ENCODE data around the gene TCF7.

TCF7 gene

DNA sequence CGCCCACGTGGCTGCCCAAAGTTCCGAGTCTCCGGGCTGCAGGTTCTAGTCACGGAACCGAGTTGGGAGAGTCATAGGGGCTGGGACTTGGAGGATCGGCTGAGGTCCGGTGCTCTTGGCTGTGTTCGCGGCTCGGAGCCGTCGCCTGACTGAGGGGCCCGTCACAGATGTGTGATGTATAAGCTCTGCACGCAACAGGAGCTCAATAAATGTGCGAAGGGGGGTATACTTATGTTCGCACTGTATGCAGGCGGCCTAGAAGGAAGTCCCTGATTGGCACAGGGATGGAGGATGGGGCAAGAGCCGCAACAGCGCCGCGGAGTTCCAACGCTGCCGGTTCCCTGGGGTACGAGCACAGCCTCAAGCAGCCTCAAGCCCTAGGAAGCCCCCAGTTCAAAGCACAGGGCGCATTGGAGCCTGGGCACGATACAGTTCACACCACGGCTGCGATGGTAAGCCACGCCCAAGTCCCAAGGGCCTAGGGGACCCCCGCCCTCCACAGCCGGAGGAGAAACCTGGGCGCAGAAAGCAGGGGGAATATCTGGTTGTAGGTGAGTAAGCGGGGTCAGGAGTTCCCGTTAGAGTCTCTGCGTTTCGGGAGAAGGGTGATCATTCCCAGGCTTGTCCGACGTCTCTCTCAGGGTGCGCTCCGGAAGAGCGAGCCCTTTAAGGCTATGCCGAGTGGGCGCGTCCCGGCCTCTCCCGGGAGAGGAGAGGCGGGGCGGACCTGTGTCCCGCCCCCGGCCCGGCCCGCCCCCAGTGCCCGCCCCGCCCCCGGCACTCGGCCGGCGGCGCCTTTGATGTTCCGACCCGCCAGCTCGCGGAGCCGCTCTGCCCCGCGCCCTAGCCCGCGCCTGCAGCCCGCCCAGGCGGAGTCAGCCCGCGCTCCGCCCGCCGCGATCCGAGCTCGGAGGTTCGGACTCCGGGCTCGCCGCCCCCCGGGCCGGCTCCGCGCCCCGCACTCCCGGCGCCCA lies at the start of gene TCF7:
TSS of gene TCF7 (plus strand) at position 780 of the 974 bp plus-strand sequence. CDS start 226 bp downstream, outside the sequence.
- DNase-seq = peak; percentile 46

DNA sequence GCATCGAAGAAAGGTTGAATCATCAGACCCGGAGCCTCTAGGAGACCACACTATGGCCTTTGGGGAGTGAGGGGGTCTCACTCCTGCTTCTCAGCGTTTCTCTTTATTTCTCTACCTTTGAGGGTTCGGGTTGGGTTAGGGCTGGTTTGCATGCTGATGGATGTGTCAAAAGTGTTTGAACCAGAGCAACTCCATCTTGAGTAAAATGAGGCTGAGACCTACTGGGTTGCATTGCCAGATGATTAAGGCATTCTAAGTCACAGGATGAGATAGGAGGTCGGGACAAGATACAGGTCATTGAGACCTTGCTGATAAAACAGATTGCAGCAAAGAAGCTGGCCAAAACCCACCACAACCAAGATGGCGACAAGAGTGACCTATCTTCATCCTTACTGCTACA lies 44.9 kb upstream of the TCF7 start:
- no peak for DNase-seq

DNA sequence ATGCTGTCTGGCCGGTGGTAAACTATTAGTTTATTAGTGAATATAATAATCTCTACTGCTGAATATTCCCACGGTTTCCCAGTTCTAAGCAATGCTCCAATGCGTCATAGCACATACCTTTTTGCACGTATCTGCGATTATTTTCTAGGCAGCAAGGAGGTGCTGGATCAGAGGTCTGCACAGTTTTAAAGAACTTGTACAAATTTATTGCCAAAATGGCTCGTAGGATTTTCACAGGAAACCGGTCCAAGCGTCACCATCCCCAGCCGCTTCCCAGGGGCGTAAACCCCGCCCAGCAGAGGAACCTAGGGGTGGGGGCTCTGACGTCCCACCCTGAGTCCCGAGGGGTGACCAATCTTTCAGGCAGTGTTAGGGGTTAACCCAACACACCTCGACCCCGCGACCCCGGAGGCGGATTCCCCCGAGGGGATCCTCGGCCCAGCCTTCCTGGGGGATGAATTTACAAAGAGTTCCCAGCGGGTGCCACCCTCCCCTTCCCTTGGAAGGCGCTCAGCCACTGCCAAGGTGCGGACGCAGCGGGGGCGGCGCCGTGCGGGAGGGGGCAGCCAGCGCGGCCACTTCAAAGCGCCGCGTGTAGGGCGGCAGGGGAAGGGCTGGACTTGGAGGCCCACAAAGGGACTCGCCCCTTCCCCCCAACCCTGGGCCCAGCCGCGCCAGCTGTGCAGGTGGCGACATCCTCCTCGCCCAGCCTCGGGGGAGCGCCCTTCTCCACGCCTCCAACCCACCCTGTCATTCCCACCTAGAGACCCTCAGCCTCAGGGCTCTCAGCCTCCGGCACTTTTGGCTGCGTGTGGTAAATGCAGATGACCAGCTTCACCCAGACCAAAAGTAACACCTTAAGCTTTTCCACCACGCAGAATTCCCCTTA lies 43.5 kb upstream of the TCF7 start:
- no peak for DNase-seq

DNA sequence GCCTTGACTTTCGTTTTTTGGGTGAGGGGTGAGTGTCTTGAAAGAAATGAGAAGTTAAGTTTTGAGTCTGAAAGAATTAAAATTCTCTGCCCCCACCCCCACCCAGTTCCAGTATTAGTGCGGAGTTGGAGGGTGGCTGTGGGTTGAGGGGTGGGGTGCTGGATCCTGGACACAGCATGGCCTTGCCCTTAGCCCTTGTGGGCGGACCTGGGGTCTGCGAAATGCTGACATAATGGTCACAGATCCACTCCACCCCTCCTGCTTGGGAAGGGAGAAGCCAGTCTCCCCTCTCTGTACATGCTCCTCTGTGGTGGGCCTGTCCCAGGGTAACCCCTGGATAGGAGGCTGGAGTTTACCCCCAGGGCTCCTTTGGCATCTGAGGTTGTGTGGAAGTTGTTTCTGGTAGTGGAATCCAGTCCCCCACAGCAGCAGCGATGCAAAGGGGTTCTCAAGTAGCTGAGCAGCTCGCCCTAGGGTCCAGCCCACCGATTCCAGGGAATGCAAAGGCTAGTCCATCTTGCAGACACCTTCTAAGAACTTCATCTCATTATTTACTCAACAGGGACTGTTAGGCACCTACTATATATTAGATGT lies 42.8 kb upstream of the TCF7 start:
- DNase-seq = no peak

DNA sequence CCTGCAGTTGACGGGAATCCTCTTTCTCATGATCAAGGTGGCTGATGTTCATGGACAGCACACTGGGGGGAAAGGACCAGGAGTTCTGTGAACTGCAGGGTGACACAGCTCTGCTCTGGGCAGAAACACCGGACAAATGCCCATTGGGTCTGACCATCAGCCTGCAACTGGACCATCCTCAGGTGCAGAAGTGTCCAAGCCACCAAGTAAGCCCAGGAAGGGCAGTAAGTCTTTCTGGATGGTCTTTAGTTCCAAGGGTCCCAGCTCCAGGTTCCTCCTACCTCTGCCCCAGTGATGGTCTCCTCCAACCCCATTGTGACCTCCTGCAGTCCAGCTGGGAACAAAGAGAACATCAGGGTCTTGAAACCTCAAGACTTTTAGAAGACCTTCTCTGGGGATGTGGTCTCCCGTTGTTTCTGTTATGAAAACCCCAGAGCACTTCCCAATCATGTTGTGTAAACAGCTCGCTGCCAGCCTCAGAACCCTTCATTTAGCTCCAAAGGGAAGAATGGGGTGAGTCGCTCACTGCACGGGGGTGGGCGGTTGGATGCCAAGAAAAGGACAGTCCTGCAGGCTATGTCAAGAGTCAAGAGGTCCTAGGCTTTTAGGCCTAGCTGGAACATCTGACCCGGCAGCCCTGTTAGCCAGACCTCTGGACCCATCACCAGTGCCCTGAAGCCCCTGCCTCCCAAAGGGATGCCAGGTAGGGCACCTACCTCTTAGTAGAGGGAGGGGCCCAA lies 41.8 kb upstream of the TCF7 start:
- DNase-seq = no peak

DNA sequence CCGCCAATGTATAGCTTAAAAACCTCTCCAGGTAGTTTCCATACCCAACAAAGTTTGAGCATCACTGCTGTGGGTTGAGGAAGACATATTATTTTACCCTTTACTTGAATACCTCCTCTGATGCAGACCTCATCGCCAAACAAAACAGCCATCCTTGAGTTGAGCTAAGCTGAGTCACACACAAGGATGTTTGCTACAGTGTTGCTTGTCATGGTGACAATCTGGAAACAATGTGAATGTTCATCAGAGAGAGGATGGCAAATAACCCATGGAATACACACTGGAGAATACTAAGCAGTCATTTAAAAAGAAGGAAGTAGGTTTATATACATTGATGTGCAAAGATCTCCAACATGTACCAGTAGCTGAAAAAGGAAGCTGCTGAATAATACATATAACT lies 41.1 kb upstream of the TCF7 start:
- DNase-seq = no peak

DNA sequence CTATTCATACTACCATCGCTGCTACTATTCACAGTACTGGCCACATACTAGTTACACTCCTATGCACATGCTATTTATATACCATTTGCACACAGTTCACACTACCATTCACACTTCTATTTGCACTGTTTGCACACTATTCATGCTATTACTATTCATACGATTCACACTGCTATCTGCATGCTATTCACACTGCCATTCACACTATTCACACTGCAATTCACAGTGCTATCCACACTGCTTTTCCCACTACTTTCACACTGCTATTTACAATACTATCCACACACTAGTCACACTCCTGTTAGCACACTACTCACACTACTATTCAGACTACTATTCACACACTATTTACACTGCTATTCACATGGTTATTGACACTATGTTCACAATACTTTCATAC lies 39.4 kb upstream of the TCF7 start:
- no peak for DNase-seq

DNA sequence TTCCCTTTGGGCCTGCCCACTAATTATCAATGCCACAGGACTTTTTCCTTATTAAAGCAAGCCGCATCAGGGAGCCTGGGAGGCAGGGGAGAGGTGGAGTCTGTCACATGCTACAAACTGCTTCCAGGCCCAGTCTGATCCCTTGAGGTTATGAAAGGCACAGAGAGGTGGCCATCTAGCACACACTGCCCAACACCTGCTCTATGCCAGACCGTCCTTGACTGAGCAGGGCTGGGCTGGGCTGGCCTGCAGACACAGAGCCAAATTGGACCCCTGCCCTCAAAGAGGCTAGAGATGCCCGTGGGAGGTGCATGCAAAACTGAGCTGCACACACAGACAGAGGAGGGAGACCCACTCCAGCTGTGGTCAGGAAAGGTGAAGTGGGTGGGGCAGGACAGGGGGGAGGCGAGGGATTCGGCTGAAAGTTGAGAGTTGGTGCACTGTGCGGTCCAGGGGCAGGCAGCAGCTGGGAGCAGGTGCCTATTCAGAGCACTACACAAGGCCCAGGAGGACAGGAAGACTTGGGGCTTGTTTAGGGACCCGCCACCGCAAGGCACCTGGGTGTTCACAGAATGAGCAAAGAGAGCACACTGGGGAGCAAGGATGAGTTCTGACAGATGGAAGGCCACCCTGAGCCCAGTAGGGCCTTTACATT lies 36.4 kb upstream of the TCF7 start:
- no peak for DNase-seq

DNA sequence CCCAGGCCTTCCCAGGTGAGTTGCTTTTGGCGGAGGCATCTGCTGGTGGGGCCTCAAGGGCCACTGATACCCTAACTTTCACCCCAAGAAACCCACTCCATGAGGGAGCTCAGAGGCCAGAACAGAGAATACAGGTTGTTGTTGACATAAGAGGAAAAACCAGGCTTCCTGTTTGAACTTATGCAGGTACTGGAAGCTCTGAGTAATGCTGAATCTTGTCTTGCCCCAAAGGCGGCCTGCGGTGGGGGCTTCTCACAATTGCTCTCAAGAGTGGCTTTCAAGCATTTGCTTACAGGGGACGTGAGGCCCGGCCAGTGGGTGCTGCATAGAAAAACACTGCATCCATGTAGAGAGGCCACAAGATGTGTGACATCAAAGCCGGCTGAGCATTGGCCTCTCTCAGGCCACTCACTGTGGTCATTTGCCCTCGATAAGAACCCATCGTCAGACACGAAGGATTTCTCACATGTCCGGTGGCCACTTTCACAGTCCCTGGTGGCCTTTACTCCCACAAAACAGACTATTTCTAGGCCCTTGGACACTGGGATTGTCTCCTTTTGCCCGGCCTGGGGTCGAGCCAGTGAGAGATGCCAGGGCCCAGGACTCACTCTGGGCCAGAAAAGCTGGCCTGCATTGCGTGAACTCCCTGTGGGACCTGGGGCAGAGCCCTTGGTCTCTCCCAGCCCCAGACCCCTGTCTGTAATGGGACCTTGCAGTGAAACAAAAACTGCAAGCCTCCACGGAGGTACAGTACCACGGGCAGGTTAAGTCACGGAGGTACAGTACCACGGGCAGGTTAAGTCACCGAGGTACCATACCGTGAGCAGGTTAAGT lies 34.5 kb upstream of the TCF7 start:
- DNase-seq = no peak

DNA sequence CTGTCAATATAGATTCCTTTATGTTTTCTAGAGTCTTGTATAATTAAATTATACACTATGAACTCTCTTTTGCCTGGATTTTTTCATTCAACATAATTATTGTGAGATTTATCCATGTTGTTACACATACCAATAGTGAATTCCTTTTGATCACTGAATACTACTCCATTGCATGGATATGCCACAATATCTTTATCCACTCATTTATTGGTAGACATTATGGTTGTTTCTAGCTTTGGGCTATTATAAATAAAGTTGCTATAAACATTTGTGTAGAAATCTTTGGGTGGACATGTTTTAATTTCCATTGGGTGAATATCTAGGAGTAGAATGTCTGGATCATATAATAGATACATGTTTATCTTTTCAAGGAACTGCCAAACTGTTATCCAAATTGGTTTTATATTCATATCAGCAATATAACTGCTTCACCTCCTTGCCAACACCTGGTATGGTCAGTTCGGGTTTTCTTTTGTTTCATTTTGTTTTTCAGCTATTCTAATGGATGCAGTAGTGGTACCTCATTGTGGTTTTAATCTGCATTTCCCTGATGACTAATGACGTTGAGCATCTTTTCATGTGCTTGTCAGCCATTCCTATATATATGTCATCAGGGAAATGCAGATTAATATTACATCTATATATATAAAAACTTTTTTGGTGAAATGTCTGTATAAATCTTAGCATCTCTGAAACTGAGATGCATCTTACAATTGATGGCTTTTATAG lies 32.1 kb upstream of the TCF7 start:
- no peak for DNase-seq

DNA sequence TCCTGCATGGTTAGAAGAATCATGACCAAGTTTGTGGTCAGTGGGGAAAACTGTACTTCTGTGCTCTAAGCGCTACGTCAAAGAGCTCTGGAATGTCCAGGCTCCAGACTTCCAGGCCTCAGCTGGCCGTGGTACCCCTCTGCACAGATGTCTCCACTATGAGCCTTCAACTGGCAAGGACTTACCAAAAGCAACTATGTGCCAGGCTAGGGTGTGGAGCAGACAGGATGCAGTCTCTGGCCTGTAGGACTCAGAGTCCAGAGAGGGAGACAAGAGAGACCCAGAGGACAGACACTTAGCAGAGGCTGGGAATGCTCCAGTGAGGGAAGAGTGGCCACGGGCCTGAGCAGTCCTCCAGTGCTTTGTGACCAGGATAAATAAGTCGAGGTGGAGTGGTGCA lies 31.0 kb upstream of the TCF7 start:
- no peak for DNase-seq

DNA sequence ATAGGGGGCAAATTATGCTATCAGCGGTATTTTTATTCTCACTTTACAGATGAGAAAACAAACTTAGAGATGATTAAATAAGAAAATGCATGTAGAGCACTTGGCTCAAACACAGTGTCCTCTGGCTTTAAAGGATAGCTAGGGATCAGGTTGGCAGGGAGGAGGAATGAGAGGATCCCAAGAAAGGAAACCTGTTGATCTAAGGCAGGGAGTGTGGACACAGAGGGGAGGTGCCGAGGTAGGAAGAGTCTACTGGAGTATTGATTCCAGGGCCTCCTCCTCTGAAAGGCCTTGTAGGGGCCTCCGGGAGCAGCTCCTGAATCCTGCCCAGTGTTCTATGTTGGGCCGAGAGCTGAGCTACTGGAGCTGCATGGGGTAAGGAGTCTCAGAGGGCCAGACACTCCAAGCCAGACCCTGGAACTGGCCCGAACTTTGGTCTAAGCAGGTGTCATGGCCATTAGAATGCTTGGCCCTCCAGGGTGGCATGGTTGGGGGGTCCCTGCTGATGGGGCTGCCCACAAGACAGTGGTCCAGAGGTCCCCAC lies 30.4 kb upstream of the TCF7 start:
- no peak for DNase-seq

DNA sequence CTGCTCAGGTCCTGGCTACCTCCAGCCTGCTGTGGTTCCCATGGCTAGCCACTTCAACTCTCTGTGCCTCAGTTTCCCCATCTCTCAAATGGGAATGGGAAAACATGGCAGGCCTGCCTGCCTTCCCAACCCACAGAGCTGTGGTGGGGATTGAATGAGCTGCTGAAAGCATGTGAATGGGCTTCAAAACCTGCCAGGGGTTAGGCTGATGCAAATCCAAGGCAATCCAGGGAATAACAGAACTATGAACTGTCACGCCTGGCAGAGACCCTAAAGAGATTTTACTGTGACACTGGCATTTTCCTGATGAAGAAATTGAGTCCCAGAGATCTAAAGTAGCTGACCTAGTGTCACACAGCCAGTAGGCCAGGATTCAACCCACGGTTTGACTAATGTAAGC lies 29.9 kb upstream of the TCF7 start:
- no peak for DNase-seq

DNA sequence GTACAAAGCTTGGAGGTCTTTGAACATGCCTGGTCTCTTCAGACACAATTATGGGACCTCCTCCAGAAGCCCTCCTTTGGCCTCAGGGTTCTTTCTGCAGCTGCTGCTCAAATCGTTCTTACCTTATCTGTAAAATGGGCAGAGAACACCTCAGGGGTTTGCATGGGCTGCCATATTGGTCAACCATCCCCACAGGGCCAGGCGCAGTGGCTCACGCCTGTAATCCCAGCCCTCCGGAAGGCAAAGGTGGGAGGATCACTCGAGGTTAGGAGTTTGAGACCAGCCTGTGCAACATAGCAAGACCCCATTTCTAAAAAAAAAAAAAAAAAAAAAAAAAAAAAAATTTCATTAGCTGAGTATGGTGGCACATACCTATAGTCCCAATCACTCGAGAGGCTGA lies 29.1 kb upstream of the TCF7 start:
- no peak for DNase-seq

DNA sequence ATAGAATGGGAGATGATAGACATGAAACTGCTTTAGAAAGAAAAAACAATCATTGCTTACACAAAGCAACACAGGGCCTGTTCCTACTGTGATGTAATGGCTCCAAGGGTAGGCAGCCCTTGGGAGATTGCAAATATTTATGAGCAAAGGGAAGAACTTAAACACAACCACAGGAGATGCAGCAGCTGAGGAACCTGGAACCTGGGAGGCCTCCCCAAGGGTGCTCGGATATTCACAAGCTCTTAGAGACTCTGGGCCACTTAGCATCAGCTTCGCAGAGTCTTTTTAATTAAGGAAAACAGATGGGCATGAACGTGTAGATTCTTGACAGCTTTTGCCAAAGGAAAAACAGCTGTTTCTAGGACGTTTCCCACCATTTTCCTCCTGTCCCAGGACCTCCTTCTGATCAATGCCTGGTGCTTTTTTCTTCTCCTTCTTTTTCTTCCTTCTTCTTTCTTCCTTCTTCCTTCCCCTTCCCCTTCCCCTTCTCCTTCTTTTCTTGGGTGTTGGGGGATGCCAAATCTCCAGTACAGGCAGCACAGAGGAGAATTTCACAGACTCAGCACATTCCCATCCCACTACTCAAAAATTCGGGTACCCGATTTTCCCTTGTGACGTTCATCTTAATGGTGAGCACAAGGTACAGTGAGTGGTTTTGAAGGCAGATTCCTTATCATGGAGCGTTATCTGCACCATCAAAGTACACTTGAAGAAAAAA lies 28.1 kb upstream of the TCF7 start:
- no peak for DNase-seq

DNA sequence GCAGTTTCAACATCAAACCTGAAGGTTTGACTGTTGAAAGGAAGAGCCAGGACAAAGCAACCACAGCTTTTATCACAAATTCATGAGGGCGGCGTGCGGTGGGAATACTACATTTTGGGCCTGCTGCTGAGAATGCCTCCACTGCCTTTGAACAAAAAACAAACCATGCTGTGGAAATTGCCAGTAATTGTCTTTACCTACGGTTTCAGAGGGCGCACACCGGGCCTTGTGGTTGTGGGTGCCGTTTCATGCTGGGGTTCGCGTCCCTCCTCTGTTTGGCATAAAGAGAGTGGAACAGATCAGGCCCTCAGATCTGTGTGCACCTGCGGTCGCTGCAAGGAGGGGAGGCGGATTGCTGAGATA lies 27.6 kb upstream of the TCF7 start:
- DNase-seq = no peak

DNA sequence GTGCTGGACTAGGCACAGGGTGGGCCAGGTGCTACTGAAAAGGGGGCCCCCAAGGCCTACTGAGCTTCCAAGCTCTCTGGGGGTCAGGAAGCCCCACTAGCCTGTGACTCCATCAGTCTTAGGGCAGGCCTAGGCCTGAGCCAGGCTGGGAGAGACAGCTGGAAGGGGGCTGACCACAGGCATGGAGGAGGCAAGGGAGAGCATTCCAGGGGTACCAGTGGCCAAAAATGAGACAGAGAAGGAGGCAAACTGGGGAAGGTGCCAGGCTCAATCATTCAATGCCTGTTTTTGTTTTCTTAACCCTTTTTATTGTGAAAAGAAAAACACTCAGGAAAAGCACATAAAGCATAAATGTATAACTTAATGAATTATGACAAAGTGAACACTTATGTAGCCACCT lies 26.2 kb upstream of the TCF7 start:
- no peak for DNase-seq

DNA sequence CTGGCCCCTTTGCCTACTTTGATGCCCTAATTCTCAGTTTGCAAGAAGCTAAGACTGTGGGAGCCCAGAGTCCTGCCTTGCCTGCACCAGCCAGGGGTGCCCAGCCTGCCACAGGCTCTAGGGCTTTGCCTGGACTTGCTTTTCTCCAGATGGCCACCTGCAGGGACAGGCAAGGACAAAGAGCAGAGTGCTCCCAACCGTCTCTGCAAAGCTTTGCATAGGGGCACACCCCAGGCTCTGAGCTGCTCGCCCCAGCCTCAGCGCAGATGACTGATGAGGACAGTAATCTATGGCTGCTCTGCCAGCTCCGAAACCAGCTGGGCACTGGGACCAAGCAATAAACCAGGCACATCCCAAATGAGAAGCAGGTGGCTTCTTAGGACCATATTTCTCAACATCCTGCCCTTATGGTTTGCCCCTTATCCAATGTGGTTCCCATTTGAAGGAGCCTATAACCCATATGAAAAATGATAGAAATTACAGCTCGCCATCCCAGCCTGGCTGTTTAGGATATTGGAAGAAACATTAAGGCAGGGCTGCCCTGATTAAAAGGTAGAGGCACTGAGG lies 25.4 kb upstream of the TCF7 start:
- DNase-seq = no peak

DNA sequence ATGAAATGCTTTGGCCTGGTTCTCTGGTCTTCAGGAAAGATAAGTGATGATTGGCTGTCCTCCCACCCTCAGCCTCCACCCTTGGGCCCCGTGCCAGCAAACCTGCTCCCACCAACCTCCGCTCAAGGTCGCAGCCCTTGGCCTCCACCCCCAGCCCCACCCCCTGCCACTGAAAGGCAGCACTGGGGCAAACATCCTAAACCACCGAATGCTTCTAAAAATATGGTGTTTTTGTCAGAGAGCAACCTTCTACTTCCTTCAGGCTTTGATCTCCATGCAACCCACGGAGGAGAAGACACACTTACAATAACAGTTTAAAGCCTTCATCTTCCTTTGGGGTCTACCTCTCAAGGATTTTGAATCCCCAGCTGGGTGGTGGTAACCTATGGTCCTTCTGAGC lies 24.0 kb upstream of the TCF7 start:
- DNase-seq = no peak
